ENCODE measurements around the gene RNASE11. TPM values are rescaled to one million over a fixed set of nuclear protein-coding genes. Genes with fewer than 3 reads are reported as not detected.

The RNASE11 gene
- total and polyA plus RNA-seq, 2 donors (not counting 3 experiments of a cell fraction or from before 2014, with no cell fraction given), result not detected

GRCh38 chr14:20583142-20583541 is 4.7 kb downstream of the RNASE11 start:
- Histone ChIP-seq H2AFZ (ENCODE audit: low read depth, low read length) (no peak overlapping the region), H3K79me2 (ENCODE audit: control insufficient read depth, insufficient read depth, low read length) (no peaks in the 10 kb centered on the region), H3K4me1 (ENCODE audit: control insufficient read depth, extremely low read depth, insufficient read depth, low read length) (no peaks in the 10 kb centered on the region), H3K27ac (ENCODE audit: insufficient read depth, low read depth, low read length) (no peak overlapping the region), H3K36me3 (ENCODE audit: control insufficient read depth in 2 of 2, extremely low read depth in 1 of 2, insufficient read depth in 2 of 2, low read length in 2 of 2) (no peaks in the 10 kb centered on the region), H4K20me1 (replicated peaks; ENCODE audit: control insufficient read depth, extremely low read depth, insufficient read depth, low read length) (no peaks in the 10 kb centered on the region), H3K27me3 (ENCODE audit: control insufficient read depth in 2 of 2, insufficient read depth in 2 of 2, low read length in 2 of 2) (peaks cover 9 to 32% of the 10 kb centered on the region in 2 experiments), H3K9me3 (replicated peaks; ENCODE audit: control insufficient read depth, insufficient read depth, low read length) (no peaks in the 10 kb centered on the region), H3K4me3 (replicated peaks in 1 of 3; ENCODE audit: insufficient read depth in 1 of 3, low read depth in 1 of 3, low read length in 3 of 3) (no peak overlapping the region), H3K9me1 (replicated peaks; ENCODE audit: control insufficient read depth, extremely low read depth, insufficient read depth, low read length) (no peaks in the 10 kb centered on the region), H3K9ac (replicated peaks; ENCODE audit: extremely low read depth, insufficient read depth, low read length) (no peak overlapping the region), H3K4me2 (ENCODE audit: insufficient read depth, low read length) (no peak overlapping the region)
- DNase-seq (ENCODE audit: low read depth, low spot score) (no peak), FAIRE-seq (no peak)
- no peak for TF ChIP-seq GATA2 (IDR thresholded peaks at IDR 0.05; ENCODE audit: insufficient read depth, insufficient read length, low read depth, low read length)
- no peak for TF ChIP-seq POLR2AphosphoS5 (IDR thresholded peaks at IDR 0.05; ENCODE audit: insufficient read depth, low read depth, low read length)
- TF ChIP-seq EZH2 (IDR thresholded peaks at IDR 0.05; ENCODE audit: borderline replicate concordance, low read depth, low read length, severe bottlenecking), result no peak
- no peak for TF ChIP-seq MAX (IDR thresholded peaks at IDR 0.05; ENCODE audit: insufficient read depth, insufficient read length)
- TF ChIP-seq MYC (IDR thresholded peaks at IDR 0.05; ENCODE audit: low read depth, low read length), result no peak
- dilution Hi-C loops (cut with MboI; ENCODE audit: extremely low pct_ligation_motif_present, low sequenced_read_pairs) (no loop called here), intact Hi-C loops (cut with micrococcal nuclease) (no loop called here)
- ChIA-PET POLR2A (no interaction called here), CTCF (interaction anchor here (1.2 to 1.7 kb wide), 2 partner anchors 9 to 167 kb away, joined by 3 to 4 read pairs; no protein-coding TSS in a partner anchor)
- no TSS peak for BruUV-seq (replicated peaks)

GRCh38 chr14:20580242-20580641 is 7.6 kb downstream of the RNASE11 start:
- BruUV-seq (replicated peaks), result no TSS peak
- H3K27me3 ChIP-seq (ENCODE audit: control insufficient read depth in 2 of 2, insufficient read depth in 2 of 2, low read length in 2 of 2), result peaks cover 9 to 24% of the 10 kb centered on the region in 2 experiments
- dilution Hi-C loops (cut with MboI; ENCODE audit: extremely low pct_ligation_motif_present, low sequenced_read_pairs) (no loop called here), intact Hi-C loops (cut with micrococcal nuclease) (no loop called here)
- no peak overlapping the region for H3K4me3 ChIP-seq (replicated peaks in 1 of 3; ENCODE audit: insufficient read depth in 1 of 3, low read depth in 1 of 3, low read length in 3 of 3)
- FAIRE-seq (no peak), DNase-seq (ENCODE audit: low read depth, low spot score) (no peak)
- H3K9me3 ChIP-seq (replicated peaks; ENCODE audit: control insufficient read depth, insufficient read depth, low read length), result no peaks in the 10 kb centered on the region
- TF ChIP-seq FOS (IDR thresholded peaks at IDR 0.05; ENCODE audit: borderline replicate concordance, insufficient read depth, low read length), result no peak
- TF ChIP-seq POLR2A (IDR thresholded peaks at IDR 0.05; ENCODE audit: low read depth, low read length), result no peak
- TF ChIP-seq GATA2 (IDR thresholded peaks at IDR 0.05; ENCODE audit: insufficient read depth, insufficient read length, low read depth, low read length), result no peak
- TF ChIP-seq JUN (IDR thresholded peaks at IDR 0.05; ENCODE audit: borderline replicate concordance, insufficient read depth, insufficient read length, low read depth), result no peak
- no peak for TF ChIP-seq MAX (IDR thresholded peaks at IDR 0.05; ENCODE audit: insufficient read depth, insufficient read length)
- no peak for TF ChIP-seq POLR2AphosphoS5 (IDR thresholded peaks at IDR 0.05; ENCODE audit: insufficient read depth, low read depth, low read length)
- no peak for TF ChIP-seq CTCF (IDR thresholded peaks at IDR 0.05; ENCODE audit: extremely low read depth in 1 of 2, insufficient read depth in 1 of 2, low read depth in 1 of 2, low read length in 2 of 2)
- TF ChIP-seq MYC (IDR thresholded peaks at IDR 0.05; ENCODE audit: low read depth, low read length), result no peak
- TF ChIP-seq EZH2 (IDR thresholded peaks at IDR 0.05; ENCODE audit: borderline replicate concordance, low read depth, low read length, severe bottlenecking), result no peak
- H4K20me1 ChIP-seq (replicated peaks; ENCODE audit: control insufficient read depth, extremely low read depth, insufficient read depth, low read length), result no peaks in the 10 kb centered on the region
- no peak overlapping the region for H3K9ac ChIP-seq (replicated peaks; ENCODE audit: extremely low read depth, insufficient read depth, low read length)
- POLR2A ChIA-PET, result no interaction called here
- H3K27ac ChIP-seq (ENCODE audit: insufficient read depth, low read depth, low read length), result no peak overlapping the region
- H2AFZ ChIP-seq (ENCODE audit: low read depth, low read length), result no peak overlapping the region
- no peak overlapping the region for H3K4me2 ChIP-seq (ENCODE audit: insufficient read depth, low read length)
- CTCF ChIA-PET, result no interaction called here
- H3K79me2 ChIP-seq (ENCODE audit: control insufficient read depth, insufficient read depth, low read length), result no peaks in the 10 kb centered on the region
- H3K4me1 ChIP-seq (ENCODE audit: control insufficient read depth, extremely low read depth, insufficient read depth, low read length), result no peaks in the 10 kb centered on the region
- no peaks in the 10 kb centered on the region for H3K36me3 ChIP-seq (ENCODE audit: control insufficient read depth in 2 of 2, extremely low read depth in 1 of 2, insufficient read depth in 2 of 2, low read length in 2 of 2)
- H3K9me1 ChIP-seq (replicated peaks; ENCODE audit: control insufficient read depth, extremely low read depth, insufficient read depth, low read length), result no peaks in the 10 kb centered on the region
